Endothelial cell of umbilical vein (primary cell): ENCODE measurements around the gene MDGA2.

Source experiments
- CTCF ChIP-seq, 2 donors: IDR thresholded peaks; 1 replicate in 1 of 2; 2 replicates in 1 of 2; pipeline ENCODE4 v1.5.1; 2011; ENCODE audit warnings: low read length in 2 of 2, mild to moderate bottlenecking in 2 of 2, moderate library complexity in 2 of 2, control low read depth in 1 of 2, inconsistent platforms in 1 of 2, low read depth in 1 of 2; ENCODE audit not compliant: insufficient read depth in 1 of 2; ENCODE audit errors: extremely low read depth in 1 of 2
- EZH2 ChIP-seq: IDR thresholded peaks from 2 replicates; pipeline ENCODE4 v1.6.1; 2012; ENCODE audit warnings: borderline replicate concordance, low read depth, mild to moderate bottlenecking, moderate library complexity, low read length, inconsistent platforms; ENCODE audit not compliant: severe bottlenecking
- JUN ChIP-seq: IDR thresholded peaks from 2 replicates; pipeline ENCODE4 v1.6.1; 2011; ENCODE audit warnings: borderline replicate concordance, low read depth; ENCODE audit not compliant: insufficient read length, insufficient read depth
- MYC ChIP-seq: IDR thresholded peaks from one replicate; pipeline ENCODE4 v1.6.1; 2011; ENCODE audit warnings: mild to moderate bottlenecking, low read depth, low read length
- POLR2A ChIP-seq: IDR thresholded peaks from 2 replicates; pipeline ENCODE4 v1.6.1; 2012; ENCODE audit warnings: low read depth, mild to moderate bottlenecking, control low read depth, low read length
- POLR2AphosphoS5 ChIP-seq: IDR thresholded peaks from 2 replicates; pipeline ENCODE4 v1.6.1; 2012; ENCODE audit warnings: low read depth, mild to moderate bottlenecking, control low read depth, low read length, moderate library complexity; ENCODE audit not compliant: insufficient read depth

GRCh38 chr14:47658041-47658440 lies 17.4 kb downstream of the MDGA2 start:
- TF ChIP-seq POLR2A (no peak), CTCF (IDR thresholded peaks at IDR 0.05; ENCODE audit: extremely low read depth in 1 of 2, insufficient read depth in 1 of 2, low read depth in 1 of 2, low read length in 2 of 2) (no peak), EZH2 (no peak), JUN (no peak), MYC (no peak), POLR2AphosphoS5 (no peak)
